ENCODE measurements around the gene CHST6. TPM values are rescaled to one million over a fixed set of nuclear protein-coding genes. Genes with fewer than 3 reads are reported as not detected.

The CHST6 gene
- total RNA-seq, 6 experiments from 2014 or later, result 0.02 TPM; not detected in 5

DNA sequence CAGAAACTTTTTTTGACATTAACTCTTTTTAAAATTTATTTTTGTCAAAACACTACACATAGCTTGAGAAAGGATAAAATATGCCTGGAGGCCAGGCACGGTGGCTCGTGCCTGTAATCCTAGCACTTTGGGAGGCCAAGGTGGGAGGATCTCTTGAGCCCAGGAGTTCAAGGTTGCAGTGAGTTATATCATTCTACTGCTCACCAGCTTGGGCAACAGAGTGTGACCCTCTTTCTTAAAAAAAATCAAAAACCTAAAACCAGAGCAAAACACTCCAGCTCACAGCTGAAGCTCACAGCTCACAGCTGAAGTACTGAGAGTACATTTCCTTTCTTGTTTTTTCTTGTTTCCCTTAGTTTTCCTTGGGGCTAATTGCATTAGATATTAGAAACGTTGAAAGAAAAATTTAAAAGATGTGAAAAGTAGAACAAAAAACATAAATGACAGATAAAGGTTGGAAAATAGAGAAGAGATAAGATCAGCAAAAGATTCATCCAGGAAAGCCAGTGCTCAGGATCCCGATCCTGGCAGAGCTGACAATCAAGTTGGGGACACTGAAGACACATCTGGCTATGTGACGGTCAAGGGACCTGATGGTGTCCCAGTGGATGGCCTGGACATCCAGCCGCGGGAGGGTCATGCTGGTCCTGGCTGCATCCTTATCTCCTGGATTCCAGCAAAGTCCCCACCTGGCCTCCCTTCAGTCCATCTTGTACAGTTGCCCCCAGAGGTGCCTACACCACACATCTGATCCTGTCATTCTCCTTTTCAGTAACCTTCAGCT, 9.8 kb downstream of the CHST6 start:
- no peak for TF ChIP-seq POLR2A (IDR thresholded peaks at IDR 0.05)
- TF ChIP-seq, protein P1, sequence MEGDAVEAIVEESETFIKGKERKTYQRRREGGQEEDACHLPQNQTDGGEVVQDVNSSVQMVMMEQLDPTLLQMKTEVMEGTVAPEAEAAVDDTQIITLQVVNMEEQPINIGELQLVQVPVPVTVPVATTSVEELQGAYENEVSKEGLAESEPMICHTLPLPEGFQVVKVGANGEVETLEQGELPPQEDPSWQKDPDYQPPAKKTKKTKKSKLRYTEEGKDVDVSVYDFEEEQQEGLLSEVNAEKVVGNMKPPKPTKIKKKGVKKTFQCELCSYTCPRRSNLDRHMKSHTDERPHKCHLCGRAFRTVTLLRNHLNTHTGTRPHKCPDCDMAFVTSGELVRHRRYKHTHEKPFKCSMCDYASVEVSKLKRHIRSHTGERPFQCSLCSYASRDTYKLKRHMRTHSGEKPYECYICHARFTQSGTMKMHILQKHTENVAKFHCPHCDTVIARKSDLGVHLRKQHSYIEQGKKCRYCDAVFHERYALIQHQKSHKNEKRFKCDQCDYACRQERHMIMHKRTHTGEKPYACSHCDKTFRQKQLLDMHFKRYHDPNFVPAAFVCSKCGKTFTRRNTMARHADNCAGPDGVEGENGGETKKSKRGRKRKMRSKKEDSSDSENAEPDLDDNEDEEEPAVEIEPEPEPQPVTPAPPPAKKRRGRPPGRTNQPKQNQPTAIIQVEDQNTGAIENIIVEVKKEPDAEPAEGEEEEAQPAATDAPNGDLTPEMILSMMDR (IDR thresholded peaks at IDR 0.05), result no peak
- no peaks in the 10 kb centered on the region for H3K27me3 ChIP-seq
- ATAC-seq (peak in 1 of 4 donors; percentile 11), DNase-seq (no peak)
- no peaks in the 10 kb centered on the region for H3K4me1 ChIP-seq
- H3K36me3 ChIP-seq, result no peaks in the 10 kb centered on the region
- H3K27ac ChIP-seq, result no peak overlapping the region
- no peak overlapping the region for H3K4me3 ChIP-seq
- WGBS (ENCODE audit: insufficient coverage, low coverage, low lambda C conversion rate, missing lambda C conversion rate), result 63% methylated on average over 3 of the region's 7 CpGs
- intact Hi-C loops (cut with DNase I), result loop anchor here in 1 of 2 donors (10.0 kb wide), 1 partner anchor 49 kb away; the partner anchor contains the start of gene CHST5
- H3K9me3 ChIP-seq, result no peaks in the 10 kb centered on the region

DNA sequence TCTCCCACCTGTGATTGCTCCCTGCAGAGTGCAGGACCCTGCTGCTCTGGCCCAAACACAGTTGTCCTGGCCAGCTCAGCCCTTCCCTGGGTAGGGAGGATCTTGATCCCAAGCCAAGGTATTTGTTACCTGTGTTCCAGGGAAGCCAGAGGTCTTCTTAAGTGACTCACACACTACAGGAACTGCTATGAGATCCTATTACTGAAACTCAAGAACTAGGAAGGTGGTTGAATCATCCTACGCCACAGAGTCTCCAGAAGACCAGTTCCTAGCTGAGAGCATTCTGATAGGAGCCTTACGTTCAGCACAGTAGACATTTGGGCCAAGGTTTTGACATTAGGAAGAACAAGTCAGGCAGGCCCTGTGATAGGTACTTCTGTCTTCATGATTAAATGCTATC, 12.0 kb downstream of the CHST6 start:
- 100% methylated on average over 1 of the region's 2 CpGs for WGBS (ENCODE audit: insufficient coverage, low coverage, low lambda C conversion rate, missing lambda C conversion rate)
- ATAC-seq (no peak), DNase-seq (no peak)
- H3K4me1 ChIP-seq, result no peaks in the 10 kb centered on the region
- intact Hi-C loops (cut with DNase I), result loop anchor here in 1 of 2 donors (10.0 kb wide), 1 partner anchor 52 kb away; the partner anchor contains the start of gene CHST5
- H3K36me3 ChIP-seq, result no peaks in the 10 kb centered on the region
- H3K4me3 ChIP-seq, result no peak overlapping the region
- no peaks in the 10 kb centered on the region for H3K9me3 ChIP-seq
- H3K27ac ChIP-seq, result no peak overlapping the region
- TF ChIP-seq, protein P1 (IDR thresholded peaks at IDR 0.05), result no peak
- no peak for TF ChIP-seq POLR2A (IDR thresholded peaks at IDR 0.05)
- no peaks in the 10 kb centered on the region for H3K27me3 ChIP-seq

DNA sequence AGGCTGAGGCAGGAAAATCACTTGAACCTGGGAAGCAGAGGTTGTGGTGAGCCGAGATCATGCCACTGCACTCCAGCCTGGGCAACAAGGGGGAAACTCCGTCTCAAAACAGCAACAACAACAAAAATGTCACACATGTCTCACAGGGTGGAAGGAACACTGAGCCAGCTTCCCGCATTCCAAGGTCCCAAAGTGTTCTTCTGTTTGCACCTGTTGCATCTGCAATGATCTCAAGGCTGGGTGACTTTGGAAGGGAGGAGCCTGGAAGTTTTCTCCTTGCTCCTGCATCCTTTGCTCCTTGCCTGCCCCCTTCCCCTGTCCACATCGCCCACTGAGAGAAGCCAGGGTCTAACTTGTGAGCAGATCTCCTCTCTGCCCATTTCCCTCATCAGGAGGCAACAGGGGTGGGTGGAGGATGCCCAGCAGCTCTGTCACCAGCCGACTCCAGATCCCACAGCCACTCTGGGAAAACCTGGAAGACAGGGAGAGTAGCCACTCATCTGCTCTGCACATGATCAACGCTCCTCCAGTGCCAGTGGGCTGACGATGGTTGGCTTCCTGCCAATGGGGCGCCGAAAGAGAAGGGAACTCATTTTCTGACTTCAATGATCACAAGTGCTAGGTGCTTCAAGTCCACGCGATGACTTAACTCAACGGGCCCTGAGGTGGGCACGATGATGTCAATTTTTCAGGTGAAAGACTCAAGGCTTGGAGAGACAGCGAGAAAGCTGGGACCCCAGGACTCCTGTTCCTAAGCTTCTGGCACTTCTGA, 12.6 kb downstream of the CHST6 start:
- Histone ChIP-seq H3K4me1 (no peaks in the 10 kb centered on the region), H3K9me3 (no peaks in the 10 kb centered on the region), H3K27ac (no peak overlapping the region), H3K27me3 (no peaks in the 10 kb centered on the region), H3K4me3 (no peak overlapping the region), H3K36me3 (no peaks in the 10 kb centered on the region)
- no peak for DNase-seq
- 85% methylated on average over 4 of the region's 14 CpGs for WGBS (ENCODE audit: insufficient coverage, low coverage, low lambda C conversion rate, missing lambda C conversion rate)
- no peak for ATAC-seq
- TF ChIP-seq, protein P1 (IDR thresholded peaks at IDR 0.05), result no peak
- TF ChIP-seq POLR2A (IDR thresholded peaks at IDR 0.05), result no peak
- intact Hi-C loops (cut with DNase I), result loop anchor here in 1 of 2 donors (10.0 kb wide), 1 partner anchor 52 kb away; the partner anchor contains the start of gene CHST5

DNA sequence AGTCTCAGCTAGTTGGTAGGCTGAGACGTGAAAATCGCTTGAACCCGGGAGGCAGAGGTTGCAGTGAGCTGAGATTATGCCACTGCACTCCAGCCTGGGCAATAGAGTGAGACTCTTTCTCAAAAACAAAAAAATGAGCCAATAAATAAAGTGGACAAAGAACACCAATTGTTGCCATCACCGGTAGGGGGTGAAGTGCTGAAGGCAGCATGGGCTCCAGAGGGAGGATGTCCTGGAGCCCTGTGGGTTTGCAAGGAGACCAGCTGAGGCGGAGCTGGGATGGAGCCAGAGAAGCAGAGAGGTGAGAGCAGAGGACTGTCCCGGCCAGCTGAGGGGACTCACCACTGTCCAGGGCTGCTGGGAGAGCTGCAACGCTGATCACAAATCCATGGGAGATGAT, 13.8 kb downstream of the CHST6 start:
- no peak overlapping the region for H3K4me3 ChIP-seq
- H3K27ac ChIP-seq, result no peak overlapping the region
- TF ChIP-seq POLR2A (IDR thresholded peaks at IDR 0.05), result no peak
- TF ChIP-seq, protein P1 (IDR thresholded peaks at IDR 0.05), result no peak
- 64% methylated on average over 4 of the region's 7 CpGs for WGBS (ENCODE audit: insufficient coverage, low coverage, low lambda C conversion rate, missing lambda C conversion rate)
- ATAC-seq, result no peak
- intact Hi-C loops (cut with DNase I), result loop anchor here in 1 of 2 donors (10.0 kb wide), 1 partner anchor 53 kb away; the partner anchor contains the start of gene CHST5
- no peaks in the 10 kb centered on the region for H3K36me3 ChIP-seq
- H3K27me3 ChIP-seq, result no peaks in the 10 kb centered on the region
- H3K9me3 ChIP-seq, result no peaks in the 10 kb centered on the region
- DNase-seq, result no peak
- H3K4me1 ChIP-seq, result no peaks in the 10 kb centered on the region

Data from right lobe of liver (tissue), 6 donors.